ENCODE results near the gene OR52E6.
A peak's percentile ranks its signal among the peaks of the same experiment; 100 is the strongest.

OR52E6 gene

GRCh38 chr11:5809905-5810795, 31.5 kb downstream of the OR52E6 start:
- Histone ChIP-seq H2BK15ac (replicated peaks; ENCODE audit: low read depth) (no peak overlapping the region), H3K56ac (ENCODE audit: low read length) (no peak overlapping the region), H3K36me3 (ENCODE audit: control insufficient read depth, insufficient read depth, low read length) (no peaks in the 10 kb centered on the region), H3K4me2 (ENCODE audit: low read length) (no peak overlapping the region), H3K4me1 (ENCODE audit: control insufficient read depth, low read depth, low read length) (no peaks in the 10 kb centered on the region), H3K4ac (ENCODE audit: low read depth, low read length) (no peak overlapping the region), H3K79me1 (ENCODE audit: low read length) (no peaks in the 10 kb centered on the region), H2AK5ac (ENCODE audit: low read length) (no peak overlapping the region), H3K27ac (ENCODE audit: low read depth, low read length) (no peak overlapping the region), H4K8ac (ENCODE audit: low read depth, low read length) (no peak overlapping the region), H3K27me3 (ENCODE audit: insufficient read depth, low read length, poor library complexity) (no peaks in the 10 kb centered on the region), H3K18ac (ENCODE audit: low read length) (no peak overlapping the region), H3K4me3 (ENCODE audit: low read length) (no peak overlapping the region), H3K9ac (ENCODE audit: low read length) (no peak overlapping the region), H4K5ac (ENCODE audit: low read length) (no peak overlapping the region), H3K23ac (ENCODE audit: low read length) (no peak overlapping the region), H3K79me2 (ENCODE audit: control insufficient read depth, insufficient read depth, low read length) (no peaks in the 10 kb centered on the region), H2BK120ac (ENCODE audit: low read depth, low read length) (no peak overlapping the region), H2BK5ac (ENCODE audit: low read length) (no peak overlapping the region)
- DNase-seq: peak; percentile 16
- WGBS (ENCODE audit: extremely low coverage, insufficient coverage, low lambda C conversion rate): 100% methylated on average over 1 of the region's 6 CpGs

DNA sequence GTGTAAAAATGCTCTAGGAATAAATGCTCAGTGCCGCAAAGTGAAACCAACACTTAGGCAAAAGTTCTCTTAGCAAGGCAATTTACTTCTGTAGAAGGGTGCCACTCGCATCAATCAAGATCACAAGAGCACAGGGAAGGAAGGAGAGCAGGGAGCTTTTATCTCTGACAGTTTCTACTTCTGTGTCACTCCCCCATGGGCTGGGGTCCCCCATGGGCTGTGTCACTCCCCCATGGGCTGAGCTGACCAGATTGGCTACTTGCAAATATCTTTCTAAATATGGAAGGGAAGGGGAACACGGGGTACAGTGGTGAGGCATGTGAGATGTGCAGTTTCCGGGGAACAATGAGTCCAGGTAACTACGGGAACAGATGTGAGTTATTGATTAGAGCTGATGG, 32.6 kb downstream of the OR52E6 start:
- Histone ChIP-seq H2BK15ac (replicated peaks; ENCODE audit: low read depth) (no peak overlapping the region), H3K27ac (ENCODE audit: low read depth, low read length) (no peak overlapping the region), H3K4me3 (ENCODE audit: low read length) (no peak overlapping the region), H2BK5ac (ENCODE audit: low read length) (no peak overlapping the region), H2AK5ac (ENCODE audit: low read length) (no peak overlapping the region), H3K36me3 (ENCODE audit: control insufficient read depth, insufficient read depth, low read length) (no peaks in the 10 kb centered on the region), H2BK120ac (ENCODE audit: low read depth, low read length) (no peak overlapping the region), H4K5ac (ENCODE audit: low read length) (no peak overlapping the region), H3K4me2 (ENCODE audit: low read length) (peak overlapping the region; percentile 85), H3K4me1 (ENCODE audit: control insufficient read depth, low read depth, low read length) (no peaks in the 10 kb centered on the region), H3K27me3 (ENCODE audit: insufficient read depth, low read length, poor library complexity) (no peaks in the 10 kb centered on the region), H4K8ac (ENCODE audit: low read depth, low read length) (no peak overlapping the region), H3K18ac (ENCODE audit: low read length) (no peak overlapping the region), H3K79me1 (ENCODE audit: low read length) (no peaks in the 10 kb centered on the region), H3K23ac (ENCODE audit: low read length) (no peak overlapping the region), H3K56ac (ENCODE audit: low read length) (peak overlapping the region; percentile 80), H3K79me2 (ENCODE audit: control insufficient read depth, insufficient read depth, low read length) (no peaks in the 10 kb centered on the region), H3K4ac (ENCODE audit: low read depth, low read length) (no peak overlapping the region), H3K9ac (ENCODE audit: low read length) (peak overlapping the region; percentile 60)
- no CpG with 5 or more reads among the region's 5 CpGs for WGBS (ENCODE audit: extremely low coverage, insufficient coverage, low lambda C conversion rate)
- DNase-seq: peak; percentile 5

GRCh38 chr11:5808500-5809121, 33.1 kb downstream of the OR52E6 start, which contains the start of gene OR52N2:
Gene OR52N2, plus strand, starts transcription at chr11:5808924. Its CDS starts 11,412 bp downstream, at chr11:5820336.
- DNase-seq: peak; percentile 80
- H3K27ac ChIP-seq (ENCODE audit: low read depth, low read length): no peak within 1 kb of the TSS

GRCh38 chr11:5807580-5807979, 34.1 kb downstream of the OR52E6 start:
- H2BK120ac ChIP-seq (ENCODE audit: low read depth, low read length): no peak overlapping the region

More at GRCh38 chr11:5808500-5809121, 33.1 kb downstream of the OR52E6 start, which contains the start of gene OR52N2:
- Histone ChIP-seq H3K4me3 (ENCODE audit: low read length) (peak within 1 kb of the TSS; percentile 38), H3K4me2 (ENCODE audit: low read length) (peak within 1 kb of the TSS; percentile 85), H3K4me1 (ENCODE audit: control insufficient read depth, low read depth, low read length) (no peaks in the 10 kb centered on the region), H3K23ac (ENCODE audit: low read length) (no peak within 1 kb of the TSS), H3K56ac (ENCODE audit: low read length) (peak within 1 kb of the TSS; percentile 80), H3K79me2 (ENCODE audit: control insufficient read depth, insufficient read depth, low read length) (no peaks in the 10 kb centered on the region), H3K9ac (ENCODE audit: low read length) (peak within 1 kb of the TSS; percentile 60), H2BK15ac (replicated peaks; ENCODE audit: low read depth) (no peak within 1 kb of the TSS), H2BK5ac (ENCODE audit: low read length) (no peak within 1 kb of the TSS), H3K18ac (ENCODE audit: low read length) (peak within 1 kb of the TSS; percentile 6), H3K27me3 (ENCODE audit: insufficient read depth, low read length, poor library complexity) (no peaks in the 10 kb centered on the region), H4K5ac (ENCODE audit: low read length) (no peak within 1 kb of the TSS), H3K79me1 (ENCODE audit: low read length) (no peaks in the 10 kb centered on the region), H2BK120ac (ENCODE audit: low read depth, low read length) (no peak within 1 kb of the TSS), H3K4ac (ENCODE audit: low read depth, low read length) (no peak within 1 kb of the TSS), H4K8ac (ENCODE audit: low read depth, low read length) (no peak within 1 kb of the TSS), H3K36me3 (ENCODE audit: control insufficient read depth, insufficient read depth, low read length) (no peaks in the 10 kb centered on the region), H2AK5ac (ENCODE audit: low read length) (no peak within 1 kb of the TSS)
- no CpG with 5 or more reads among the region's 24 CpGs for WGBS (ENCODE audit: extremely low coverage, insufficient coverage, low lambda C conversion rate)

DNA sequence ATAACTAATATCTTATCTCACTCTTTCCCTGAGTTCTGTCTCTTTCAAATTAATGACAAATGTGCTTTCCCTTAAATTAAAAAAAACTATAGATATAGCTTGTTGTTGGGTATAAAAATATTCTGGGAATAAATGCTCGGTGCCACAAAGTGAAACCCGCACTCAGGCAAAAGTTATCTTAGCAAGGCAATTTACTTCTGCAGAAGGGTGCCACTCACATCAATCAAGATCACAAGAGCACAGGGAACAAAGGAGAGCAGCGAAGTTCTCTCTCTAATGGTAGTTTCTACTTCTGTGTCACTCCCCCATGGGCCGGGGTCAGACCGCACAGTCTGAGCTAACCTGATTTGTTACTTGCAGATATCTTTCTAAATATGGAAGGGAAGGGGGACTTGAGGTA, 37.7 kb downstream of the OR52E6 start:
- Histone ChIP-seq H2BK15ac (replicated peaks; ENCODE audit: low read depth) (no peak overlapping the region), H3K27me3 (ENCODE audit: insufficient read depth, low read length, poor library complexity) (no peaks in the 10 kb centered on the region), H3K9ac (ENCODE audit: low read length) (no peak overlapping the region), H3K4me2 (ENCODE audit: low read length) (no peak overlapping the region), H3K36me3 (ENCODE audit: control insufficient read depth, insufficient read depth, low read length) (no peaks in the 10 kb centered on the region), H3K79me1 (ENCODE audit: low read length) (no peaks in the 10 kb centered on the region), H2AK5ac (ENCODE audit: low read length) (no peak overlapping the region), H3K23ac (ENCODE audit: low read length) (no peak overlapping the region), H2BK5ac (ENCODE audit: low read length) (no peak overlapping the region), H3K18ac (ENCODE audit: low read length) (no peak overlapping the region), H3K79me2 (ENCODE audit: control insufficient read depth, insufficient read depth, low read length) (no peaks in the 10 kb centered on the region), H3K56ac (ENCODE audit: low read length) (no peak overlapping the region), H3K27ac (ENCODE audit: low read depth, low read length) (no peak overlapping the region), H2BK120ac (ENCODE audit: low read depth, low read length) (no peak overlapping the region), H4K8ac (ENCODE audit: low read depth, low read length) (no peak overlapping the region), H3K4ac (ENCODE audit: low read depth, low read length) (no peak overlapping the region), H3K4me1 (ENCODE audit: control insufficient read depth, low read depth, low read length) (no peaks in the 10 kb centered on the region), H3K4me3 (ENCODE audit: low read length) (no peak overlapping the region), H4K5ac (ENCODE audit: low read length) (no peak overlapping the region)
- WGBS (ENCODE audit: extremely low coverage, insufficient coverage, low lambda C conversion rate): no CpG with 5 or more reads among the region's 5 CpGs
- DNase-seq: no peak

More at GRCh38 chr11:5807580-5807979, 34.1 kb downstream of the OR52E6 start:
- Histone ChIP-seq H2BK15ac (replicated peaks; ENCODE audit: low read depth) (no peak overlapping the region), H3K9ac (ENCODE audit: low read length) (no peak overlapping the region), H3K36me3 (ENCODE audit: control insufficient read depth, insufficient read depth, low read length) (no peaks in the 10 kb centered on the region), H2BK5ac (ENCODE audit: low read length) (no peak overlapping the region), H3K79me2 (ENCODE audit: control insufficient read depth, insufficient read depth, low read length) (no peaks in the 10 kb centered on the region), H4K8ac (ENCODE audit: low read depth, low read length) (no peak overlapping the region), H3K27me3 (ENCODE audit: insufficient read depth, low read length, poor library complexity) (no peaks in the 10 kb centered on the region), H3K18ac (ENCODE audit: low read length) (no peak overlapping the region), H3K79me1 (ENCODE audit: low read length) (no peaks in the 10 kb centered on the region), H3K23ac (ENCODE audit: low read length) (no peak overlapping the region), H3K4me1 (ENCODE audit: control insufficient read depth, low read depth, low read length) (no peaks in the 10 kb centered on the region), H3K27ac (ENCODE audit: low read depth, low read length) (no peak overlapping the region), H3K4me3 (ENCODE audit: low read length) (no peak overlapping the region), H4K5ac (ENCODE audit: low read length) (no peak overlapping the region), H3K56ac (ENCODE audit: low read length) (no peak overlapping the region), H2AK5ac (ENCODE audit: low read length) (no peak overlapping the region), H3K4me2 (ENCODE audit: low read length) (no peak overlapping the region), H3K4ac (ENCODE audit: low read depth, low read length) (no peak overlapping the region)
- DNase-seq: peak; percentile 52
- no CpG with 5 or more reads among the region's 10 CpGs for WGBS (ENCODE audit: extremely low coverage, insufficient coverage, low lambda C conversion rate)
